Right atrium auricular region (tissue), 2 donors: Measurements from ENCODE around the gene BAIAP2. TPM values are rescaled to one million over a fixed set of nuclear protein-coding genes. Genes with fewer than 3 reads are reported as not detected.
A peak's percentile ranks its signal among the peaks of the same experiment; 100 is the strongest.

Experiments
- DNase-seq: peaks from one replicate; pipeline ENCODE4 v3.0.0-alpha.2; 2019; ENCODE audit warnings: low spot score
- H3K27ac ChIP-seq, 2 donors: fragments of 200-600 bp; sonication (generic); 1 replicate in 1 of 2; 2 replicates in 1 of 2; pipeline ENCODE4 v1.5.1; 2016 to 2019
- H3K27me3 ChIP-seq, 2 donors: fragments of 200-600 bp; sonication (generic); one replicate each; pipeline versions ENCODE4 v1.5.1 to v1.6.0; 2017 to 2019
- H3K36me3 ChIP-seq: fragments of 200-600 bp; sonication (generic); one replicate; pipeline ENCODE4 v1.5.1; 2016
- H3K4me1 ChIP-seq, 2 donors: fragments of 200-600 bp; sonication (generic); one replicate each; pipeline versions ENCODE4 v1.5.1 to v1.6.0; 2017 to 2019
- H3K4me3 ChIP-seq, 2 donors: fragments of 200-600 bp; sonication (generic); 1 replicate in 1 of 2; 2 replicates in 1 of 2; pipeline ENCODE4 v1.5.1; 2017 to 2019; ENCODE audit warnings: mild to moderate bottlenecking in 1 of 2, moderate library complexity in 1 of 2
- H3K9me3 ChIP-seq, 2 donors: fragments of 200-600 bp; sonication (generic); one replicate each; pipeline ENCODE4 v1.5.1; 2019
- total RNA-seq, 2 donors: library from RNA; depleted of rRNA; stranded (reverse); fragments of >200 nt; gene quantifications; one replicate each; pipeline ENCODE4 v1.1.0, GENCODE V29; 2016
- TF ChIP-seq, protein P1 (sequence below), 2 donors: fragments of 200-600 bp; sonication (generic); IDR thresholded peaks; one replicate each; pipeline ENCODE4 v1.5.1; 2019; ENCODE audit warnings: antibody characterized with exemption in 2 of 2

BAIAP2 gene
- total RNA-seq, 2 donors from 2014 or later = 27.9 to 36.5 TPM

DNA sequence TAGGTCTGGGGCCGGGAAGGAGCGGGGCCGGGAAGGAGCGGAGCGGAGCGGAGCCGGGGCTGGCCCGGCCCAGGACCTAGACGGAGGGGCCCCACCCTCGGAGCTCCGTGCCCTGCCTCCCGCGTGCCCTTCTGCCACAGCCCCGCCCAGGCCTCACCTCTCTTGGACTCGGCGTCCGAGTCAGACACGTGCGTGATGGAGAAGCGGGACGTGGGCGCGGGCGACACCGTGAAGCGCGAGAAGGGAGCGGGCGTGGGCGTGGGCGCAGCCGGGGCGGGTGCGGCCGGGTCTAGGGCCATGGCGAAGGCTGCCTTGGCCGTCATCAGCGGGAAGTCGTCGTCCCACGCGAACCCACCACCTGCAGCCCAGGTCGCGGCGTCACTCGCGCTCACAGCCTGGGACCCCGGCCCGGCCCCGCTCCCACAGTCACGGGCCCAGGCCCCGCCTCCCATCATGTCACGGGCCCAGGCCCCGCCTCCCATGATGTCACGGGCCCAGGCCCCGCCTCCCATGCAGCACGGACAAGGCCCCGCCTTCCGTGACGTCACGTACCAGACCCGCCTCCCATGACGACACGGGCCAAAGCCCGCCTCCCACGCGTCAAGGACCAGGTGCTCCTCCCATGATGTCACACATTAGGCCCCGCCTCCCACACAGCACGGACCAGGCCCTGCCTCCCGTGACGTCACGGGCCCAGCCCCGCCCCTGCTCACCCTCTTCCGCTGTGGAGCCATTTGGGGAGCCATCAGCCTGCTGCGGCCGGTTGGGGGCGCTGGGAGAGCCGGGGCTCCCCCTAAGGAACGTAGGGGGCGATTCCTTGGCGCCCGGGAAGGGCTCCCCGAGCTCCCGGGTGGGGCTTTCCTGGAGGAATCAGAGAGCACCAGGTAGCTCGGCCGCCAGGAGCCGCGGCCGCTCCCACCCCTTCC is 84.5 kb downstream of the BAIAP2 start:
- H3K27ac ChIP-seq = peak overlapping the region in 1 of 2 donors; percentile 46
- peaks cover 9% of the 10 kb centered on the region for H3K36me3 ChIP-seq
- TF ChIP-seq, protein P1, sequence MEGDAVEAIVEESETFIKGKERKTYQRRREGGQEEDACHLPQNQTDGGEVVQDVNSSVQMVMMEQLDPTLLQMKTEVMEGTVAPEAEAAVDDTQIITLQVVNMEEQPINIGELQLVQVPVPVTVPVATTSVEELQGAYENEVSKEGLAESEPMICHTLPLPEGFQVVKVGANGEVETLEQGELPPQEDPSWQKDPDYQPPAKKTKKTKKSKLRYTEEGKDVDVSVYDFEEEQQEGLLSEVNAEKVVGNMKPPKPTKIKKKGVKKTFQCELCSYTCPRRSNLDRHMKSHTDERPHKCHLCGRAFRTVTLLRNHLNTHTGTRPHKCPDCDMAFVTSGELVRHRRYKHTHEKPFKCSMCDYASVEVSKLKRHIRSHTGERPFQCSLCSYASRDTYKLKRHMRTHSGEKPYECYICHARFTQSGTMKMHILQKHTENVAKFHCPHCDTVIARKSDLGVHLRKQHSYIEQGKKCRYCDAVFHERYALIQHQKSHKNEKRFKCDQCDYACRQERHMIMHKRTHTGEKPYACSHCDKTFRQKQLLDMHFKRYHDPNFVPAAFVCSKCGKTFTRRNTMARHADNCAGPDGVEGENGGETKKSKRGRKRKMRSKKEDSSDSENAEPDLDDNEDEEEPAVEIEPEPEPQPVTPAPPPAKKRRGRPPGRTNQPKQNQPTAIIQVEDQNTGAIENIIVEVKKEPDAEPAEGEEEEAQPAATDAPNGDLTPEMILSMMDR (IDR thresholded peaks at IDR 0.05) = no peak
- no peaks in the 10 kb centered on the region for H3K27me3 ChIP-seq
- H3K4me3 ChIP-seq = peak overlapping the region in 1 of 2 donors; percentile 47
- H3K9me3 ChIP-seq = no peaks in the 10 kb centered on the region
- H3K4me1 ChIP-seq = peaks cover 0 to 16% of the 10 kb centered on the region in 2 donors
- peak; percentile 63 for DNase-seq

DNA sequence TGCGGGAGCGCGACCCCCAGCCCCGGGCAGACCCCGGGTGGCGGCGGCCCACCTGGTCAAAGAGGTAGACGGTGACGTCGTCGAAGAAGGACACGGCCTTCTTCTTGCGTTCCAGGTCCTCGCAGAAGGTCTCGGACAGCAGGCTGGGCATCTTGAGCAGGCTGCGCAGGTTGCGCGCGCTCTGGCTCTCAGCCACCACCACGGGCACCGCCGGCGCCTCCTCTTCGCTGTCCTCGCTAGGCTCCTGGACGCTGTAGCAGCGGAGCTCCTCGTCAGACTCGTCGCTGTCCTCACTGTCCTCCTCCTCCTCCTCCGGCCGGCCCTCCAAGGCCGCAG is 85.2 kb downstream of the BAIAP2 start:
- Histone ChIP-seq H3K27me3 (no peaks in the 10 kb centered on the region), H3K36me3 (peaks cover 9% of the 10 kb centered on the region), H3K27ac (peak overlapping the region in 1 of 2 donors; percentile 46), H3K4me3 (peak overlapping the region in 1 of 2 donors; percentile 47), H3K4me1 (peaks cover 0 to 16% of the 10 kb centered on the region in 2 donors), H3K9me3 (no peaks in the 10 kb centered on the region)
- no peak for DNase-seq
- TF ChIP-seq, protein P1 (IDR thresholded peaks at IDR 0.05) = no peak

DNA sequence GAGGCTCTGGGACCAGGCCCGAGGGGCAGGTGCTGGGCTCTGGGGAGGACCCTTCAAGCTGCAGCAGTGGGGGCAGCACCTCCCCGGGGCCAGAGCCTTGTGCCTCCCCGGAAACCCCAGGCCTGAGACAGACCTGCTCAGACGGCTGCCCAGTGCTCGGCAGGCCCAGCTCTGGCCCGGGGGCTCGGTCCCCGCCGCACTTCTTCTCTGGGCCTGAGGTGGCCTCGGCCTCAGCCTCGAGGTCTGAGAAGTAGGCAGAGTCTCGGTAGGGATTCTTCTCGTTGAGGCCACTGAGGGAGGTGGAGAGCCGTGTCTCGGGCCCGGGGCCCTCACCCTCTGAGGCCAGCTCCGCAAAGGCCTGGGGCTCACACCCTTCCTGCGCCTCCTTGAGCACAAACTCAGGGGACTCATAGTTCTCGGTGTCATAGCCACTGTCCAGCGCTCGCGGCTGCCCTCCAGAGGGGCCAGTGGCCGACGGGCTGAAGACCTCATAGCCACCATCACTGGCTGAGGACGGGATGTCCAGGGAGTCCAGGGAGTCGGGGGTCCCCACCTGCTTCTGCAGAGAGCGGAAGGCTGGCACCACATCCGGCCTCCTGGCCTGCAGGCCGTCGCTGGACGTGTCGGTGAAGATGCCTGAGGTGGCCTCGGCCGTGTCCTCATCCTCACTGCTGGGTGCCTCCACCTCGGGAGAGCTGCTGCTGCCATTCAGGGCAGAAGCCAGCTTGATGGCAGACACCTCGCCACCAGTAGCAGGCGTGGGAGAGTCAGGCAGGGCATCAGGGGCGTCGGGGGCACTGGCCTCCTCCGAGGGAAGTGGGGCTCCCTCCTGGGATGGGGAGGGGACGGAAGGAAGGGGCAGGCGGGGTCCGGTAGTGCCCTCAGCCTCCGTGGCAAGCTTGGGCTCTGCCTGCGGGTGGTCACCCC is 86.0 kb downstream of the BAIAP2 start:
- Histone ChIP-seq H3K27me3 (no peaks in the 10 kb centered on the region), H3K4me1 (peaks cover 0 to 23% of the 10 kb centered on the region in 2 donors), H3K27ac (no peak overlapping the region), H3K9me3 (no peaks in the 10 kb centered on the region), H3K36me3 (peaks cover 6% of the 10 kb centered on the region), H3K4me3 (no peak overlapping the region)
- no peak for DNase-seq
- TF ChIP-seq, protein P1 (IDR thresholded peaks at IDR 0.05) = no peak

DNA sequence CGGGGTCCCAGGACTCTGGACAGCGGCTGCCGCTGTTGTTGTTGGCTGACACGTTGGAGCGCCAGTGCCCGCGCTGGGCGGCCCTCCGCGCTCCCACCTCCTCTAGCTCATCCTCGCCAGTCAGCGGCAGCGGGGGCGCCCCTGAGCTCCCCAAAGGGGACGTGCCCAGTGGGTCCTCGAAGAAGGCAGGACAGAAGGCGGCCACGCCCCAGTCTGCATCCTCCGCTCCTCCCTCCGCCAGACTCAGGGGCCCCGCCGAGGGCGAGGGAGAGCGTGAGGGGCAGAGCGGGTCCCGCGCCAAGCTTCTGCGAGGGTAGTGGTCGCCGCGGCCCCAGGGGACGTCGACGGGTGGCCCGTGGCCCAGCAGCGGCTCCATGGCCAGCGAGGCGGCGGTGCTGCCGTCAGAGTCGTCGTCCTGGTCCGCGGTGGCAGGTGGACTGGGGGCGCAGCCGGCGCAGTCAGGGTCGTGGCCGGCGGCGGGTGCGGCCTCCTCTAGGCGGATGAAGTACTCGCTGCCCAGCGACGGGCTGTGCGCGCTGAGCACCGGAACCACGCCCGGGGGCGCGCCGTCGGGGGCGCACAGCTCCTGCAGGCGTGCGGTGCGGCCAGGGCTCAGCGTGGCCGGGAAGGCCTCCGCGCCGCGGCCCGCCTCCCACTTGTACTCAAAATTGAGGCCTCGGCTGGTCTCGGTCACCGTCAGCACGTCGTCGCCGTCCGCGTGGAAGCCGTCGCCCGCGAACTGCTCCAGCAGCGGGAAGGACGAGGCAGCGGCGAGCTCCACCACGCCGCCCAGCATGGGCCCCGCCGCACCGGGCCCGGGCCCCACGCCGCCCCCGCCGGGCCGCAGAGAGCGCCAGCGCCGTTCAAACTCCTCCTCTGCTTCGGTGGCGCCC is 87.1 kb downstream of the BAIAP2 start:
- DNase-seq = no peak
- peaks cover 0 to 27% of the 10 kb centered on the region in 2 donors for H3K4me1 ChIP-seq
- H3K36me3 ChIP-seq = no peaks in the 10 kb centered on the region
- H3K27ac ChIP-seq = no peak overlapping the region
- TF ChIP-seq, protein P1 (IDR thresholded peaks at IDR 0.05) = no peak
- H3K9me3 ChIP-seq = no peaks in the 10 kb centered on the region
- H3K4me3 ChIP-seq = no peak overlapping the region
- H3K27me3 ChIP-seq = no peaks in the 10 kb centered on the region
